Adrenal gland (tissue), 12 donors: ENCODE results near the gene WDR49. TPM values are rescaled to one million over a fixed set of nuclear protein-coding genes. Genes with fewer than 3 reads are reported as not detected.

ENCODE experiments used
- DNase-seq, 7 donors: peaks; one replicate each; pipeline ENCODE4 v3.0.0-alpha.2; 2019 to 2020
- H3K27ac ChIP-seq, 5 donors: fragments of 200-600 bp; sonication (generic) in 4 of 5; 1 replicate in 3 of 5; 2 replicates in 2 of 5; pipeline versions ENCODE4 v1.5.1 to v1.8.0; 2016 to 2020; ENCODE audit warnings: mild to moderate bottlenecking in 1 of 5
- H3K27me3 ChIP-seq: fragments of 200-600 bp; 2 replicates; pipeline ENCODE4 v1.8.0; 2021
- H3K36me3 ChIP-seq, 2 donors: fragments of 200-600 bp; replicated peaks in 1 of 2; 1 replicate in 1 of 2; 2 replicates in 1 of 2; pipeline versions ENCODE4 v1.5.1 to v1.8.0; 2018 to 2022
- H3K4me1 ChIP-seq, 2 donors: fragments of 200-600 bp; replicated peaks in 1 of 2; 1 replicate in 1 of 2; 2 replicates in 1 of 2; pipeline versions ENCODE4 v1.5.1 to v1.8.0; 2018 to 2021
- H3K4me3 ChIP-seq, 4 donors: fragments of 200-600 bp; sonication (generic) in 3 of 4; one replicate each; pipeline ENCODE4 v1.5.1; 2016 to 2018
- H3K9me3 ChIP-seq, 3 donors: fragments of 200-600 bp; sonication (generic) in 1 of 3; replicated peaks in 1 of 3; 1 replicate in 2 of 3; 2 replicates in 1 of 3; pipeline versions ENCODE4 v1.5.1 to v1.8.0; 2016 to 2021
- POLR2A ChIP-seq, 2 donors: fragments of 450-650 bp; IDR thresholded peaks; one replicate each; pipeline ENCODE4 v1.6.1; 2017; ENCODE audit warnings: antibody characterized with exemption in 2 of 2, mild to moderate bottlenecking in 2 of 2, moderate library complexity in 1 of 2
- WGBS, 4 donors: extraction: QIAGEN DNeasy Blood & Tissue Kit in 2 of 4; methylation state at CpG; one replicate each; pipeline versions ENCODE4 v1.1.5 to v1.1.7; 2013 to 2017; 5-methylcytosine and 5-hydroxymethylcytosine counted together
- intact Hi-C, 2 donors: fragments of 100-400 bp; cut with DNase I; formaldehyde crosslinking; loops; one replicate each; pipeline versions ENCODE4 v1.14.1 to v1.15.0; 2022 to 2023
- polyA plus RNA-seq, 3 donors: library from polyadenylated mRNA; stranded (reverse); fragments of 200-250 nt in 2 of 3; fragments of 350-450 nt in 1 of 3; fragmentation: Illumina TruSeq in 1 of 3; extraction: RNeasy Lipid Tissue Mini Kit (QIAGEN cat#74804) in 1 of 3; gene quantifications; one replicate each; pipeline ENCODE4 v1.2.3, GENCODE V29; 2013 to 2014
- total RNA-seq, 9 donors: library from RNA; depleted of rRNA in 4 of 9; stranded (reverse); fragments of >200 nt in 4 of 9; fragments of 120-200 nt in 1 of 9; fragmentation: NEBNext Ultra II Directional in 1 of 9; extraction: Animal tissue kit (Norgen Biotek cat#: 25700) in 1 of 9; gene quantifications; one replicate each; pipeline versions ENCODE4 v1.1.0 to v1.2.4, GENCODE V29; 2013 to 2023
- TF ChIP-seq, protein P1 (sequence below), 6 experiments: fragments of 450-650 bp in 4 of 6; fragments of 200-600 bp in 2 of 6; sonication (generic) in 1 of 6; IDR thresholded peaks; 1 replicate in 5 of 6; 2 replicates in 1 of 6; pipeline versions ENCODE4 v1.5.1 to v1.8.0; 2016 to 2021; ENCODE audit warnings: antibody characterized with exemption in 6 of 6, mild to moderate bottlenecking in 2 of 6, moderate library complexity in 1 of 6
- donor health status: healthy with polysubstance abuse.
- donor health status: Bipolar disorder and iron deficiency.
- donor health status: DM: yes; HTN: yes; CAD: no.
- donor health status: DM: no; HTN: no; CAD: no.
- donor health status: DM: no; HTN: no; CAD: no.
- donor health status: DM: yes; HTN: yes; CAD: no.

WDR49 gene
- total and polyA plus RNA-seq, 12 donors = 0.07 to 1.3 (median 0.34) TPM; not detected in 5

GRCh38 chr3:167666563-167666962 is 12.8 kb upstream of the WDR49 start:
- no peaks in the 10 kb centered on the region for H3K4me1 ChIP-seq
- 82 to 94% (median 90%) methylated on average over 2 of the region's 2 CpGs for WGBS, 4 donors
- H3K36me3 ChIP-seq = no peaks in the 10 kb centered on the region
- H3K9me3 ChIP-seq = no peaks in the 10 kb centered on the region
- DNase-seq = no peak
- no peak overlapping the region for H3K27ac ChIP-seq
- intact Hi-C loops = no loop called here
- TF ChIP-seq, protein P1, sequence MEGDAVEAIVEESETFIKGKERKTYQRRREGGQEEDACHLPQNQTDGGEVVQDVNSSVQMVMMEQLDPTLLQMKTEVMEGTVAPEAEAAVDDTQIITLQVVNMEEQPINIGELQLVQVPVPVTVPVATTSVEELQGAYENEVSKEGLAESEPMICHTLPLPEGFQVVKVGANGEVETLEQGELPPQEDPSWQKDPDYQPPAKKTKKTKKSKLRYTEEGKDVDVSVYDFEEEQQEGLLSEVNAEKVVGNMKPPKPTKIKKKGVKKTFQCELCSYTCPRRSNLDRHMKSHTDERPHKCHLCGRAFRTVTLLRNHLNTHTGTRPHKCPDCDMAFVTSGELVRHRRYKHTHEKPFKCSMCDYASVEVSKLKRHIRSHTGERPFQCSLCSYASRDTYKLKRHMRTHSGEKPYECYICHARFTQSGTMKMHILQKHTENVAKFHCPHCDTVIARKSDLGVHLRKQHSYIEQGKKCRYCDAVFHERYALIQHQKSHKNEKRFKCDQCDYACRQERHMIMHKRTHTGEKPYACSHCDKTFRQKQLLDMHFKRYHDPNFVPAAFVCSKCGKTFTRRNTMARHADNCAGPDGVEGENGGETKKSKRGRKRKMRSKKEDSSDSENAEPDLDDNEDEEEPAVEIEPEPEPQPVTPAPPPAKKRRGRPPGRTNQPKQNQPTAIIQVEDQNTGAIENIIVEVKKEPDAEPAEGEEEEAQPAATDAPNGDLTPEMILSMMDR (IDR thresholded peaks at IDR 0.05) = no peak
- no peak for TF ChIP-seq POLR2A (IDR thresholded peaks at IDR 0.05)
- no peak overlapping the region for H3K4me3 ChIP-seq
- H3K27me3 ChIP-seq = no peaks in the 10 kb centered on the region

GRCh38 chr3:167662919-167663400 is 9.2 kb upstream of the WDR49 start:
- Histone ChIP-seq H3K9me3 (no peaks in the 10 kb centered on the region), H3K4me3 (no peak overlapping the region), H3K36me3 (no peaks in the 10 kb centered on the region), H3K27ac (no peak overlapping the region), H3K4me1 (no peaks in the 10 kb centered on the region), H3K27me3 (no peaks in the 10 kb centered on the region)
- intact Hi-C loops = no loop called here
- no peak for TF ChIP-seq POLR2A (IDR thresholded peaks at IDR 0.05)
- TF ChIP-seq, protein P1 (IDR thresholded peaks at IDR 0.05) = no peak
- DNase-seq = no peak
- WGBS, 4 donors = 80 to 84% (median 82%) methylated on average over 5 of the region's 5 CpGs

- H3K27ac ChIP-seq = no peak overlapping the region
- 71 to 81% (median 76%) methylated on average over 3 of the region's 3 CpGs for WGBS, 4 donors
- intact Hi-C loops = no loop called here
- H3K4me3 ChIP-seq = no peak overlapping the region
- H3K9me3 ChIP-seq = no peaks in the 10 kb centered on the region
- no peaks in the 10 kb centered on the region for H3K36me3 ChIP-seq
- no peak for DNase-seq
- TF ChIP-seq POLR2A (IDR thresholded peaks at IDR 0.05) = no peak
- TF ChIP-seq, protein P1 (IDR thresholded peaks at IDR 0.05) = no peak
- H3K4me1 ChIP-seq = no peaks in the 10 kb centered on the region
- H3K27me3 ChIP-seq = no peaks in the 10 kb centered on the region
Observed at GRCh38 chr3:167657684-167658225, 4.0 kb upstream of the WDR49 start.

GRCh38 chr3:167656821-167657220 is 3.1 kb upstream of the WDR49 start:
- no peak for DNase-seq
- Histone ChIP-seq H3K27me3 (no peaks in the 10 kb centered on the region), H3K4me1 (no peaks in the 10 kb centered on the region), H3K36me3 (no peaks in the 10 kb centered on the region), H3K9me3 (no peaks in the 10 kb centered on the region), H3K4me3 (no peak overlapping the region), H3K27ac (no peak overlapping the region)
- intact Hi-C loops = no loop called here
- WGBS, 4 donors = 59 to 71% (median 66%) methylated on average over 1 of the region's 1 CpG
- TF ChIP-seq POLR2A (IDR thresholded peaks at IDR 0.05) = no peak
- TF ChIP-seq, protein P1 (IDR thresholded peaks at IDR 0.05) = no peak
